ENCODE measurements around the gene MTLN.
"Not testable (repeated sequence)": the region's sequence is repeated elsewhere in the genome, so short reads cannot be mapped to it uniquely, and the experiment has no call there.

Gene MTLN

GRCh38 chr2:110198016-110198415 lies 14.3 kb downstream of the MTLN start:
- DNase-seq (ENCODE audit: low read depth) = no peak

GRCh38 chr2:110197452-110197851 lies 14.9 kb downstream of the MTLN start:
- DNase-seq (ENCODE audit: low read depth) = no peak

GRCh38 chr2:110190169-110190568 lies 22.2 kb downstream of the MTLN start:
- DNase-seq (ENCODE audit: low read depth) = not testable (repeated sequence)

GRCh38 chr2:110182449-110182848 lies 29.9 kb downstream of the MTLN start:
- DNase-seq (ENCODE audit: low read depth) = no peak

- no peak for DNase-seq (ENCODE audit: low read depth)
These were observed 32.3 kb downstream of the MTLN start for GRCh38 chr2:110180036-110180435.

- no peak for DNase-seq (ENCODE audit: low read depth)
These were observed 38.8 kb downstream of the MTLN start for GRCh38 chr2:110173523-110173922.

- DNase-seq (ENCODE audit: low read depth) = no peak
These were observed 39.8 kb downstream of the MTLN start for GRCh38 chr2:110172506-110172905.

GRCh38 chr2:110170102-110170501 lies 42.2 kb downstream of the MTLN start:
- no peak for DNase-seq (ENCODE audit: low read depth)

GRCh38 chr2:110167326-110168000 lies 44.9 kb downstream of the MTLN start:
- no peak for DNase-seq (ENCODE audit: low read depth)

GRCh38 chr2:110166266-110166665 lies 46.1 kb downstream of the MTLN start:
- no peak for DNase-seq (ENCODE audit: low read depth)

Data from stimulated activated CD4-positive, alpha-beta T cell treated with anti-CD3 and anti-CD28 coated beads, Interleukin-2, amount 100 ng/mL, for 4 hours (primary cell).